ENCODE results near the gene SHROOM3.
"Not testable (repeated sequence)": the region's sequence is repeated elsewhere in the genome, so short reads cannot be mapped to it uniquely, and the experiment has no call there.

The SHROOM3 gene

GRCh38 chr4:76434901-76435527 lies at the start of gene SHROOM3:
Gene SHROOM3, plus strand, starts transcription at chr4:76435229. Its CDS starts 824 bp downstream, at chr4:76436053.
- DNase-seq (ENCODE audit: low read depth in 1 of 2, low spot score in 1 of 2) = no peak

GRCh38 chr4:76385974-76386373 lies 49.1 kb upstream of the SHROOM3 start:
- DNase-seq (ENCODE audit: low read depth in 1 of 2, low spot score in 1 of 2) = no peak

- DNase-seq (ENCODE audit: low read depth in 1 of 2, low spot score in 1 of 2) = no peak
Measured at GRCh38 chr4:76386566-76387305, 48.3 kb upstream of the SHROOM3 start.

GRCh38 chr4:76388160-76388908 lies 46.7 kb upstream of the SHROOM3 start:
- DNase-seq (ENCODE audit: low read depth in 1 of 2, low spot score in 1 of 2) = no peak

- DNase-seq (ENCODE audit: low read depth in 1 of 2, low spot score in 1 of 2) = no peak
Measured at GRCh38 chr4:76401654-76402053, 33.4 kb upstream of the SHROOM3 start.

GRCh38 chr4:76406081-76406480 lies 28.9 kb upstream of the SHROOM3 start:
- no peak for DNase-seq (ENCODE audit: low read depth in 1 of 2, low spot score in 1 of 2)

GRCh38 chr4:76407440-76408119 lies 27.4 kb upstream of the SHROOM3 start:
- no peak for DNase-seq (ENCODE audit: low read depth in 1 of 2, low spot score in 1 of 2)

GRCh38 chr4:76410636-76411035 lies 24.4 kb upstream of the SHROOM3 start:
- DNase-seq (ENCODE audit: low read depth in 1 of 2, low spot score in 1 of 2) = no peak

GRCh38 chr4:76420188-76420761 lies 14.8 kb upstream of the SHROOM3 start:
- no peak for DNase-seq (ENCODE audit: low read depth in 1 of 2, low spot score in 1 of 2)

GRCh38 chr4:76420762-76421581 lies 14.1 kb upstream of the SHROOM3 start, which contains the start of gene CCDC158:
Gene CCDC158, minus strand, starts transcription at chr4:76421141. Its CDS starts 17,934 bp downstream, at chr4:76403207.
- no peak for DNase-seq (ENCODE audit: low read depth in 1 of 2, low spot score in 1 of 2)

- not testable (repeated sequence) for DNase-seq (ENCODE audit: low read depth in 1 of 2, low spot score in 1 of 2)
Measured at GRCh38 chr4:76423159-76423558, 11.9 kb upstream of the SHROOM3 start.

GRCh38 chr4:76426272-76426671 lies 8.8 kb upstream of the SHROOM3 start:
- DNase-seq (ENCODE audit: low read depth in 1 of 2, low spot score in 1 of 2) = no peak

GRCh38 chr4:76429636-76430035 lies 5.4 kb upstream of the SHROOM3 start:
- DNase-seq (ENCODE audit: low read depth in 1 of 2, low spot score in 1 of 2) = no peak

GRCh38 chr4:76430519-76431388 lies 4.3 kb upstream of the SHROOM3 start:
- DNase-seq (ENCODE audit: low read depth in 1 of 2, low spot score in 1 of 2) = no peak

GRCh38 chr4:76435528-76436319 lies 695 bp downstream of the SHROOM3 start:
- DNase-seq (ENCODE audit: low read depth in 1 of 2, low spot score in 1 of 2) = no peak

GRCh38 chr4:76439491-76439890 lies 4.5 kb downstream of the SHROOM3 start:
- DNase-seq (ENCODE audit: low read depth in 1 of 2, low spot score in 1 of 2) = no peak

GRCh38 chr4:76441881-76442280 lies 6.9 kb downstream of the SHROOM3 start:
- DNase-seq (ENCODE audit: low read depth in 1 of 2, low spot score in 1 of 2) = no peak

- no peak for DNase-seq (ENCODE audit: low read depth in 1 of 2, low spot score in 1 of 2)
Measured at GRCh38 chr4:76442807-76443206, 7.8 kb downstream of the SHROOM3 start.
